M059J (cell line): ENCODE measurements around the gene PSMB7. TPM values are rescaled to one million over a fixed set of nuclear protein-coding genes. Genes with fewer than 3 reads are reported as not detected.

Experiments
- DNase-seq: peaks from one replicate; pipeline ENCODE4 v3.0.0-alpha.2; 2012; ENCODE audit warnings: low read depth
- total RNA-seq: library from RNA; depleted of rRNA; stranded (reverse); fragments of >200 nt; shearing (Covaris generic); gene quantifications from 2 replicates; pipeline ENCODE4 v1.2.3, GENCODE V29; 2014

PSMB7 gene
- total RNA-seq, 1 experiment from 2014 or later = 389 TPM

- DNase-seq = peak; percentile 20
These were observed 57.4 kb downstream of the PSMB7 start for GRCh38 chr9:124357721-124358361.

- DNase-seq = no peak
These were observed 58.4 kb downstream of the PSMB7 start for GRCh38 chr9:124356745-124357390.

GRCh38 chr9:124355941-124356744 is 59.1 kb downstream of the PSMB7 start:
- DNase-seq = peak; percentile 8

- no peak for DNase-seq
These were observed 60.0 kb downstream of the PSMB7 start for GRCh38 chr9:124355039-124355940.

- DNase-seq = no peak
These were observed 60.8 kb downstream of the PSMB7 start for GRCh38 chr9:124354346-124355038.

- DNase-seq = peak; percentile 40
These were observed 61.4 kb downstream of the PSMB7 start for GRCh38 chr9:124353811-124354274.

GRCh38 chr9:124353166-124353768 is 62.0 kb downstream of the PSMB7 start:
- DNase-seq = no peak

- DNase-seq = no peak
These were observed 62.6 kb downstream of the PSMB7 start for GRCh38 chr9:124352616-124353015.

- no peak for DNase-seq
These were observed 63.4 kb downstream of the PSMB7 start for GRCh38 chr9:124351672-124352468.

GRCh38 chr9:124350494-124351263 is 64.6 kb downstream of the PSMB7 start:
- no peak for DNase-seq

- no peak for DNase-seq
These were observed 65.4 kb downstream of the PSMB7 start for GRCh38 chr9:124349675-124350493.

GRCh38 chr9:124349267-124349666 is 66.0 kb downstream of the PSMB7 start:
- no peak for DNase-seq

- DNase-seq = no peak
These were observed 66.4 kb downstream of the PSMB7 start for GRCh38 chr9:124348831-124349230.

- DNase-seq = no peak
These were observed 66.9 kb downstream of the PSMB7 start for GRCh38 chr9:124348363-124348762.

GRCh38 chr9:124347968-124348358 is 67.3 kb downstream of the PSMB7 start:
- DNase-seq = no peak

- DNase-seq = no peak
These were observed 67.9 kb downstream of the PSMB7 start for GRCh38 chr9:124347206-124347967.
